GM12892 (cell line): ENCODE results near the gene SVOPL.

ENCODE experiments used
- POLR2A ChIP-seq: IDR thresholded peaks from 2 replicates; pipeline ENCODE4 v1.6.1; 2011; ENCODE audit warnings: low read depth, low read length, control low read depth
- POLR2AphosphoS5 ChIP-seq: IDR thresholded peaks from 2 replicates; pipeline ENCODE4 v1.6.1; 2011; ENCODE audit warnings: low read depth, low read length, control low read depth

GRCh38 chr7:138632826-138633602 lies 68.1 kb downstream of the SVOPL start:
- no peak for TF ChIP-seq POLR2AphosphoS5
- no peak for TF ChIP-seq POLR2A
